Testis (tissue), 2 donors: ENCODE data around the gene RGL4.

ENCODE experiments used
- CTCF ChIP-seq, 3 experiments: fragments of 450-650 bp in 2 of 3; fragments of 200-600 bp in 1 of 3; sonication (generic) in 1 of 3; IDR thresholded peaks; one replicate each; pipeline ENCODE4 v1.5.1; 2016 to 2019; ENCODE audit warnings: antibody characterized with exemption in 3 of 3, mild to moderate bottlenecking in 2 of 3, moderate library complexity in 1 of 3
- POLR2A ChIP-seq: fragments of 450-650 bp; IDR thresholded peaks from one replicate; pipeline ENCODE4 v1.6.1; 2017; ENCODE audit warnings: antibody characterized with exemption, mild to moderate bottlenecking, moderate library complexity

GRCh38 chr22:23705358-23705757 lies 14.5 kb downstream of the RGL4 start:
- TF ChIP-seq CTCF (IDR thresholded peaks at IDR 0.05) (no peak), POLR2A (no peak)
